ENCODE results near the gene YIPF3.
"Not testable (repeated sequence)": the region's sequence is repeated elsewhere in the genome, so short reads cannot be mapped to it uniquely, and the experiment has no call there.

YIPF3 gene

DNA sequence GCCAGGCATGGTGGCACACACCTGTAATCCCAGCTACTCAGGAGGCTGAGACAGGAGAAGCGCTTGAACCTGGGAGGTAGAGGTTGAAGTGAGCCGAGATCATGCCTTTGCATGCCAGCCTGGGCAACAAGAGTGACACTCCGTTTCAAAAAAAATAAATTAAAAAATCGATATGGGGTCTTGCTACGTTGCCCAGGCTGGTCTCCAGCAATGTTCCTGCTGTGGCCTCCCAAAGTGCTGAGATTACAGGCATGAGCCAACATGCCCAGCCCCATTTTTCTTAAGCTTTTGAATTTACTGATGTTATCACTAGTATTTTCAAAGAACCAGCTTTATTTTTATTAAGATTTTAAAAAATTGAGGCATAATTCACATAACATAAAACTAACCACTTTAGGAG is 23.8 kb upstream of the YIPF3 start:
- ChIA-PET CTCF (no interaction called here), POLR2A (interaction anchor here (0.6 kb wide), 1 partner anchor 89 kb away, joined by 3 read pairs; no protein-coding TSS in a partner anchor)
- no peak for TF ChIP-seq CTCF (IDR thresholded peaks at IDR 0.05; ENCODE audit: insufficient read depth, low read length, missing control alignments)
- no peak for DNase-seq (ENCODE audit: low read depth, low spot score)
- no peak overlapping the region for H3K4me3 ChIP-seq (ENCODE audit: low read depth, low read length)

GRCh38 chr6:43539409-43539808 is 22.7 kb upstream of the YIPF3 start:
- H3K4me3 ChIP-seq (ENCODE audit: low read depth, low read length); CTCF ChIA-PET; POLR2A ChIA-PET; DNase-seq (ENCODE audit: low read depth, low spot score): not testable (repeated sequence)

DNA sequence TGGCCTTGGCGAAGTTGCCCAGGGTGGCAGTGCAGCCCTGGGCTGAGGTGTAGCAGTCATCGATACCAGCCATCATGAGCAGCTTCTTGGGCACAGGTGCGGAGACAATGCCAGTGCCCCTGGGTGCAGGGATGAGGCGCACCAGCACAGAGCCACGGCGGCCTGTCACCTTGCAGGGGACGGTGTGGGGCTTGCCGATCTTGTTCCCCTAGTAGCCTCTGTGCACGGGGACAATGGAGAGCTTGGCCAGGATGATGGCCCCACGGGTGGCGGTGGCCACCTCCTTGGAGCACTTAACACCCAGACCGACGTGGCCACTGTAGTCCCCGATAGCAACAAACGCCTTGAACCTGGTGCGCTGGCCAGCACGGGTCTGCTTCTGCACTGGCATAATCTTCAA is 22.3 kb upstream of the YIPF3 start:
- DNase-seq (ENCODE audit: low read depth, low spot score); CTCF ChIA-PET; POLR2A ChIA-PET; H3K4me3 ChIP-seq (ENCODE audit: low read depth, low read length): not testable (repeated sequence)

DNA sequence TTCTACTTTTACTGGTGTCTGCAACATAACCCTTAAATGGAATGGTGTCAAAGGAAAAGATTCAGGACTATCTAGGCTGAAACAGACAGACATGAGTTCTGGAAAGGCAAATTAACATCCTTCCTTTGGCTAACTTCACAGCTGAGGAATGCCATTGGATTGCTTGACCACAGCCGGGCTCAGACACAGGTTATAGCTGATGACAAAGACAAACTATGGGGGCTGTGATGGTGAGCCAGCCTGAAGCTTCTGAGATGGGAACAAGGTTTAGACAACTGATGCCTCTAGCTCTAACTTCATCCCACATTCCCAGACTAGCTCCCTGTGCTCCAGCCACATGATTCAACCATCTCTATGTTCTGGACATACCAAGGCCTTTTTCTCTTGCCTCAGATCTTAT is 15.5 kb upstream of the YIPF3 start:
- no peak for DNase-seq (ENCODE audit: low read depth, low spot score)
- no peak overlapping the region for H3K4me3 ChIP-seq (ENCODE audit: low read depth, low read length)
- POLR2A ChIA-PET, result interaction anchor here (0.6 kb wide), 1 partner anchor 15 kb away, joined by 3 read pairs; the partner anchor contains the start of genes POLR1C and YIPF3
- CTCF ChIA-PET, result interaction anchor here (0.9 to 1.1 kb wide), 2 partner anchors 14 to 26 kb away, joined by 3 read pairs; no protein-coding TSS in a partner anchor
- TF ChIP-seq CTCF (IDR thresholded peaks at IDR 0.05; ENCODE audit: insufficient read depth, low read length, missing control alignments), result no peak

GRCh38 chr6:43524483-43524961 is 7.8 kb upstream of the YIPF3 start:
- ChIA-PET CTCF (no interaction called here), POLR2A (no interaction called here)

GRCh38 chr6:43523284-43523683 is 6.6 kb upstream of the YIPF3 start:
- ChIA-PET POLR2A (no interaction called here), CTCF (no interaction called here)
- no peak for DNase-seq (ENCODE audit: low read depth, low spot score)
- TF ChIP-seq CTCF (IDR thresholded peaks at IDR 0.05; ENCODE audit: insufficient read depth, low read length, missing control alignments), result no peak
- H3K4me3 ChIP-seq (ENCODE audit: low read depth, low read length), result no peak overlapping the region

More at GRCh38 chr6:43524483-43524961, 7.8 kb upstream of the YIPF3 start:
- DNase-seq (ENCODE audit: low read depth, low spot score), result no peak
- no peak overlapping the region for H3K4me3 ChIP-seq (ENCODE audit: low read depth, low read length)
- TF ChIP-seq CTCF (IDR thresholded peaks at IDR 0.05; ENCODE audit: insufficient read depth, low read length, missing control alignments), result no peak

- DNase-seq (ENCODE audit: low read depth, low spot score), result no peak
- H3K4me3 ChIP-seq (ENCODE audit: low read depth, low read length), result no peak overlapping the region
- ChIA-PET CTCF (interaction anchor here (2.5 kb wide), 1 partner anchor 86 kb away, joined by 9 read pairs; no protein-coding TSS in a partner anchor), POLR2A (interaction anchor here (0.6 kb wide), 1 partner anchor 110 kb away, joined by 3 read pairs; no protein-coding TSS in a partner anchor)
- no peak for TF ChIP-seq CTCF (IDR thresholded peaks at IDR 0.05; ENCODE audit: insufficient read depth, low read length, missing control alignments)
Observed at GRCh38 chr6:43522547-43523261, 6.0 kb upstream of the YIPF3 start.

Measured in AG04449 (cell line).